ENCODE data around the gene CYSTM1. TPM values are rescaled to one million over a fixed set of nuclear protein-coding genes. Genes with fewer than 3 reads are reported as not detected.

The CYSTM1 gene
- total and polyA plus RNA-seq, 2 donors (not counting 3 experiments of a cell fraction or from before 2014, with no cell fraction given): 28.9 to 41.5 TPM

GRCh38 chr5:140165923-140166270 lies 9.1 kb upstream of the CYSTM1 start:
- Histone ChIP-seq H3K9me3 (replicated peaks; ENCODE audit: control insufficient read depth, insufficient read depth, low read length) (no peaks in the 10 kb centered on the region), H3K9ac (replicated peaks; ENCODE audit: extremely low read depth, insufficient read depth, low read length) (no peak overlapping the region), H3K36me3 (ENCODE audit: control insufficient read depth in 2 of 2, extremely low read depth in 1 of 2, insufficient read depth in 2 of 2, low read length in 2 of 2) (no peaks in the 10 kb centered on the region), H3K4me1 (ENCODE audit: control insufficient read depth, extremely low read depth, insufficient read depth, low read length) (no peaks in the 10 kb centered on the region), H3K27me3 (ENCODE audit: control insufficient read depth in 2 of 2, insufficient read depth in 2 of 2, low read length in 2 of 2) (no peaks in the 10 kb centered on the region), H2AFZ (ENCODE audit: low read depth, low read length) (no peak overlapping the region), H3K4me2 (ENCODE audit: insufficient read depth, low read length) (no peak overlapping the region), H3K4me3 (replicated peaks in 1 of 3; ENCODE audit: insufficient read depth in 1 of 3, low read depth in 1 of 3, low read length in 3 of 3) (no peak overlapping the region), H3K9me1 (replicated peaks; ENCODE audit: control insufficient read depth, extremely low read depth, insufficient read depth, low read length) (no peaks in the 10 kb centered on the region), H3K27ac (ENCODE audit: insufficient read depth, low read depth, low read length) (no peak overlapping the region), H3K79me2 (ENCODE audit: control insufficient read depth, insufficient read depth, low read length) (no peaks in the 10 kb centered on the region), H4K20me1 (replicated peaks; ENCODE audit: control insufficient read depth, extremely low read depth, insufficient read depth, low read length) (no peaks in the 10 kb centered on the region)
- no TSS peak for BruUV-seq (replicated peaks)
- FAIRE-seq: no peak
- dilution Hi-C loops (cut with MboI; ENCODE audit: extremely low pct_ligation_motif_present, low sequenced_read_pairs) (no loop called here), intact Hi-C loops (cut with micrococcal nuclease) (no loop called here)
- POLR2A ChIA-PET: interaction anchor here (1.2 kb wide), 1 partner anchor 9 kb away, joined by 4 read pairs; the partner anchor contains the start of gene CYSTM1
- CTCF ChIA-PET: interaction anchor here (1.0 to 1.4 kb wide), 4 partner anchors 10 to 379 kb away, joined by 3 to 6 read pairs (median 4); no protein-coding TSS in a partner anchor
- no peak for DNase-seq (ENCODE audit: low read depth, low spot score)
- TF ChIP-seq POLR2AphosphoS5 (IDR thresholded peaks at IDR 0.05; ENCODE audit: insufficient read depth, low read depth, low read length): no peak

GRCh38 chr5:140166911-140167310 lies 8.1 kb upstream of the CYSTM1 start:
- H3K4me3 ChIP-seq (replicated peaks in 1 of 3; ENCODE audit: insufficient read depth in 1 of 3, low read depth in 1 of 3, low read length in 3 of 3): no peak overlapping the region
- H3K4me1 ChIP-seq (ENCODE audit: control insufficient read depth, extremely low read depth, insufficient read depth, low read length): no peaks in the 10 kb centered on the region
- H3K9ac ChIP-seq (replicated peaks; ENCODE audit: extremely low read depth, insufficient read depth, low read length): no peak overlapping the region
- FAIRE-seq: no peak
- dilution Hi-C loops (cut with MboI; ENCODE audit: extremely low pct_ligation_motif_present, low sequenced_read_pairs): no loop called here
- H4K20me1 ChIP-seq (replicated peaks; ENCODE audit: control insufficient read depth, extremely low read depth, insufficient read depth, low read length): no peaks in the 10 kb centered on the region
- H3K27me3 ChIP-seq (ENCODE audit: control insufficient read depth in 2 of 2, insufficient read depth in 2 of 2, low read length in 2 of 2): no peaks in the 10 kb centered on the region
- no TSS peak for BruUV-seq (replicated peaks)
- no peak for TF ChIP-seq GATA2 (IDR thresholded peaks at IDR 0.05; ENCODE audit: insufficient read depth, insufficient read length, low read depth, low read length)
- no peak for TF ChIP-seq POLR2AphosphoS5 (IDR thresholded peaks at IDR 0.05; ENCODE audit: insufficient read depth, low read depth, low read length)
- no peak for TF ChIP-seq MYC (IDR thresholded peaks at IDR 0.05; ENCODE audit: low read depth, low read length)
- TF ChIP-seq JUN (IDR thresholded peaks at IDR 0.05; ENCODE audit: borderline replicate concordance, insufficient read depth, insufficient read length, low read depth): no peak
- TF ChIP-seq POLR2A (IDR thresholded peaks at IDR 0.05; ENCODE audit: low read depth, low read length): no peak
- no peak for TF ChIP-seq MAX (IDR thresholded peaks at IDR 0.05; ENCODE audit: insufficient read depth, insufficient read length)
- no peak for TF ChIP-seq CTCF (IDR thresholded peaks at IDR 0.05; ENCODE audit: extremely low read depth in 1 of 2, insufficient read depth in 1 of 2, low read depth in 1 of 2, low read length in 2 of 2)
- no peak for TF ChIP-seq FOS (IDR thresholded peaks at IDR 0.05; ENCODE audit: borderline replicate concordance, insufficient read depth, low read length)
- TF ChIP-seq EZH2 (IDR thresholded peaks at IDR 0.05; ENCODE audit: borderline replicate concordance, low read depth, low read length, severe bottlenecking): no peak
- no peak overlapping the region for H3K27ac ChIP-seq (ENCODE audit: insufficient read depth, low read depth, low read length)
- no peaks in the 10 kb centered on the region for H3K9me3 ChIP-seq (replicated peaks; ENCODE audit: control insufficient read depth, insufficient read depth, low read length)
- DNase-seq (ENCODE audit: low read depth, low spot score): no peak
- POLR2A ChIA-PET: interaction anchor here (1.2 kb wide), 1 partner anchor 8 kb away, joined by 4 read pairs; the partner anchor contains the start of gene CYSTM1
- no peak overlapping the region for H3K4me2 ChIP-seq (ENCODE audit: insufficient read depth, low read length)
- no peaks in the 10 kb centered on the region for H3K79me2 ChIP-seq (ENCODE audit: control insufficient read depth, insufficient read depth, low read length)
- no peaks in the 10 kb centered on the region for H3K36me3 ChIP-seq (ENCODE audit: control insufficient read depth in 2 of 2, extremely low read depth in 1 of 2, insufficient read depth in 2 of 2, low read length in 2 of 2)
- H2AFZ ChIP-seq (ENCODE audit: low read depth, low read length): no peak overlapping the region
- H3K9me1 ChIP-seq (replicated peaks; ENCODE audit: control insufficient read depth, extremely low read depth, insufficient read depth, low read length): no peaks in the 10 kb centered on the region
- intact Hi-C loops (cut with micrococcal nuclease): no loop called here
- CTCF ChIA-PET: no interaction called here
